Choroid plexus epithelial cell (primary cell): ENCODE results near the gene RSRC1.
A peak's percentile ranks its signal among the peaks of the same experiment; 100 is the strongest.

Experiments used
- DNase-seq: peaks from one replicate; pipeline ENCODE4 v3.0.0-alpha.2; 2010; ENCODE audit warnings: low read depth
- H3K4me3 ChIP-seq: 2 replicates; pipeline ENCODE4 v1.5.1; 2011; ENCODE audit warnings: low read depth, mild to moderate bottlenecking, control low read depth, low read length, moderate library complexity
- CTCF ChIP-seq: conservative IDR thresholded peaks from 2 replicates; pipeline ENCODE4 v1.5.1; 2011; ENCODE audit warnings: low read depth, mild to moderate bottlenecking, control low read depth, inconsistent platforms, low read length, moderate library complexity

Gene RSRC1

DNA sequence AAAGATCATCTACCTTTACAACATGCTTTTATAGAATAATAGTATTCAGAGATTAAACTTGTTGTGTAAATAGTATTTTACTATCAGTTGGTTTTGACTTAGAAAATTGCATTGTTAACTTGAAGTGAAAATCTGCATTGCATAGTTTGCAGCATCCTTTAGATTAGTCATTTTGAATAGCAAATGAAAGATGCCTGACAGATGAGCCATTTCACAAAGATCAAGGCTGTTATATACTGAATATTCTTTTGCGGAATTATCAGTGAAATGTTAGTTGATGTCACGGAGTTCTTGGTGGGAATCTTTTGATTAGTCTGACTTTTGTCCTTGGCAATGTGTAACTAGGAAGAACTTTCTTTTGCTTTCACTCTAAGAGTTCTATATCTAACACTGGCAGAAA is 24.5 kb downstream of the RSRC1 start:
- TF ChIP-seq CTCF: no peak

DNA sequence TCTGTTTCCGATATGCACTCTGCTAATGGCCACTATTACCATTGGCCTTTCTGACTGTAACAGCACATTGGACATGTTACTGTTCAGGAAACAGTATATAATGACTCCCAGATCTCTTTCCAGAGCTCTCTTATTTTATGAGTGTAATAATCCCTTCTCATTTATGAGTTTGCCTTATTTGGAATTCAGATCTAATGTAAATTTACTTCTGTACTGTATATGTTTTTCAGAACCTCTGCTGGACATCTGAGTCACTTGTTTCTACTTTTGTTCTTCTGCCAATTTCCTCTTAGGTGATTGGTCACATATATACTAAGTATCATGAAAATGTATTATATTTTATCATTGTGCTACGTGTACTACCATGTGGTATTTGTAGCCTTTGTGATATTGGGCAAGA is 30.5 kb downstream of the RSRC1 start:
- DNase-seq: peak; percentile 15
- no peak for TF ChIP-seq CTCF
- no peak overlapping the region for H3K4me3 ChIP-seq

More for the DNA sequence above, 24.5 kb downstream of the RSRC1 start:
- H3K4me3 ChIP-seq: no peak overlapping the region
- peak; percentile 2 for DNase-seq

DNA sequence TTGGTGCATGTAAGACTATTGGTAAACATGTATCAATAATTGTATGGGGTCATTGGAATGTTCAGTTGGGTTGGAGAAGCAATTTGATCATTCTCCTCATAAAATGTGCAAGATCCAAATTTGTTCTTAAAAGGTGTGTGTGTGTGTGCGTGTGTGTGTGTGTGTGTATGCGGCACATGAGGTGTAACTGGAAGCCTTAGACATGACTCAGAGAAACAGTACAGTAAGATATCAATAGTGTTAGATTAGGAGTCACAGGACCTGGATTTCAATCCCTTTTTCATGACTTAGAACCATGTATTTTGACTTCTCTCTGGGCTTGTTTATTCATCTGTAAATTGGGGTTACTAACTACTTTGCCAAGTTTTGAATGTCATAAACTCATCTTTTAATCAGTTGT is 38.3 kb downstream of the RSRC1 start:
- no peak overlapping the region for H3K4me3 ChIP-seq
- peak; percentile 24 for DNase-seq
- no peak for TF ChIP-seq CTCF

- no peak overlapping the region for H3K4me3 ChIP-seq
- DNase-seq: peak; percentile 55
- no peak for TF ChIP-seq CTCF
Measured at GRCh38 chr3:158152186-158152585, 42.3 kb downstream of the RSRC1 start.

DNA sequence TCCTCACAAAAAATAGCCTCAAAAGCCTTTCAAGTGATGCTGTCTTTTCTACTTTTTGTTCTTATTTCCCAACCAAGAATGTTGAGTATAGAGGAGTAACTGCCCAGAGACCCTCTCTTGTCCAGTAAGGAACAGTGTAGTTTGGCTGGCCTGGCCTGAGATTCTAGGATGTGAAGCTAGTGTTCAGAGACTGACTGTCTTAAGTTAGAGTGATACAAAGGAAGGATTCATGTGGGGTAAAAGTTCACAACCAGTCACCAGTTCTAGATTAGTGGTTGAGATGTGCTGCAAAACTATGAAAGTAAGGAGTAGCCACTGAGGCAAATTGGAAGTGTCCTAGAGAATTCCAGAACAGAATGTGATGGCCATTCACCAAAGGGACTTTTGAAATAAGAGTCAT is 49.1 kb downstream of the RSRC1 start:
- no peak for DNase-seq
- no peak overlapping the region for H3K4me3 ChIP-seq
- no peak for TF ChIP-seq CTCF

- DNase-seq: no peak
- H3K4me3 ChIP-seq: no peak overlapping the region
- TF ChIP-seq CTCF: no peak
Measured at GRCh38 chr3:158159714-158160113, 49.8 kb downstream of the RSRC1 start.

DNA sequence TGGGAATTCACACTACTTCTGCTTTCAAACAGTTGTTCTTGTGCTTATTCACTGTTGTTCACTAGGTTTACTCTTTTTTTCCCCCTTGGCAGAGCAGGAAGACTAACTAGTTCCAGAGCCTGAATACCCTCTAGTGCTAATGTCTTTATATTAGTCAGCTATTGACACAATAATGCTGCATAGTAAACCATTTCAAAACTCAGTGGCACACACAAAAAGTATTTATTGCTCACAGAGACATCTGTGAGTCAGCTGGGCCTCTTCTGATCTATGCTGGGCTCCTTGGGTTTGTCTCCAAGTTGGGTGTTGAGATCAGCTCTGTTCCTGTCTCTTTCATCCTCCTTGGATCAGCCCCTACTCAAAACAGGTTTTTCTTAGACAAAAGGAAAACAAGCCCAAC is 51.1 kb downstream of the RSRC1 start:
- H3K4me3 ChIP-seq: no peak overlapping the region
- no peak for TF ChIP-seq CTCF
- DNase-seq: peak; percentile 76
